Endothelial cell of umbilical vein (primary cell): ENCODE data around the gene KIF5C.

Experiments
- CTCF ChIP-seq, 2 donors: IDR thresholded peaks; 1 replicate in 1 of 2; 2 replicates in 1 of 2; pipeline ENCODE4 v1.5.1; 2011; ENCODE audit warnings: low read length in 2 of 2, mild to moderate bottlenecking in 2 of 2, moderate library complexity in 2 of 2, control low read depth in 1 of 2, inconsistent platforms in 1 of 2, low read depth in 1 of 2; ENCODE audit not compliant: insufficient read depth in 1 of 2; ENCODE audit errors: extremely low read depth in 1 of 2
- EZH2 ChIP-seq: IDR thresholded peaks from 2 replicates; pipeline ENCODE4 v1.6.1; 2012; ENCODE audit warnings: borderline replicate concordance, low read depth, mild to moderate bottlenecking, moderate library complexity, low read length, inconsistent platforms; ENCODE audit not compliant: severe bottlenecking
- FOS ChIP-seq: IDR thresholded peaks from 2 replicates; pipeline ENCODE4 v1.6.1; 2011; ENCODE audit warnings: mild to moderate bottlenecking, low read length, moderate library complexity, borderline replicate concordance; ENCODE audit not compliant: insufficient read depth
- GATA2 ChIP-seq: IDR thresholded peaks from 2 replicates; pipeline ENCODE4 v1.7.0; 2011; ENCODE audit warnings: low read depth, mild to moderate bottlenecking, moderate library complexity, mixed read lengths, low read length; ENCODE audit not compliant: insufficient read length, insufficient read depth
- JUN ChIP-seq: IDR thresholded peaks from 2 replicates; pipeline ENCODE4 v1.6.1; 2011; ENCODE audit warnings: borderline replicate concordance, low read depth; ENCODE audit not compliant: insufficient read length, insufficient read depth
- MAX ChIP-seq: IDR thresholded peaks from 2 replicates; pipeline ENCODE4 v1.6.1; 2011; ENCODE audit not compliant: insufficient read depth, insufficient read length
- MYC ChIP-seq: IDR thresholded peaks from one replicate; pipeline ENCODE4 v1.6.1; 2011; ENCODE audit warnings: mild to moderate bottlenecking, low read depth, low read length
- POLR2A ChIP-seq: IDR thresholded peaks from 2 replicates; pipeline ENCODE4 v1.6.1; 2012; ENCODE audit warnings: low read depth, mild to moderate bottlenecking, control low read depth, low read length
- POLR2AphosphoS5 ChIP-seq: IDR thresholded peaks from 2 replicates; pipeline ENCODE4 v1.6.1; 2012; ENCODE audit warnings: low read depth, mild to moderate bottlenecking, control low read depth, low read length, moderate library complexity; ENCODE audit not compliant: insufficient read depth

- TF ChIP-seq CTCF (IDR thresholded peaks at IDR 0.05; ENCODE audit: extremely low read depth in 1 of 2, insufficient read depth in 1 of 2, low read depth in 1 of 2, low read length in 2 of 2) = no peak
- no peak for TF ChIP-seq EZH2
- no peak for TF ChIP-seq POLR2A
- no peak for TF ChIP-seq MAX
- no peak for TF ChIP-seq POLR2AphosphoS5
- TF ChIP-seq JUN = no peak
- TF ChIP-seq GATA2 = no peak
- TF ChIP-seq MYC = no peak
- TF ChIP-seq FOS = no peak
Measured at GRCh38 chr2:148966438-148966758, 91.4 kb downstream of the KIF5C start.
